ENCODE measurements around the gene RSBN1L.

DNA sequence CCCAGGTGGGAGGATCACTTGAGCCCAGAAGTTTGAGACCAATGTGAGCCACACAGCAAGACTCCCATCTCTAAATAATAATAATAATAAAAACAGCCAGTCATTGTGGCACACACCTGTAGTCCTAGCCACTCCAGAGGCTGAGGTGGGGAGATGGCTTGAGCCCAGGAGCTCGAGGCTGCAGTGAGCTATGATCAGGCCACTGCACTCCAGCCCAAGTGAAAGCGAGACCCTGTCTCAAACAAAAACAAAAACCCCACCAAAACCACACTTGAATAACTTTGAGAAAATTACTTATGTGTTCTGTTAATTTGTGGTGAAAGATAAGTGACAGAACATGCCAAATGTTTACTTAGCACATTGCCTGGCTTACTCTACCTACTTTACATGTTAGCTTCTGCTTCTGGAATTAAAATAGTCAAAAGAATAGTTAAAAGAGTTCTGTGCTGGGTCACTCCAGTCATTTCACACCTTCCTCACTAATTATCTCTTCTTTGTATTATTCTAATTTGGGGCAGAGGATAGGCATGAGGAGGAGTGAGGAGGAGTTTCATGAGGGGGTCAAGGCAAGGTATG lies 92.2 kb downstream of the RSBN1L start:
- no peak for TF ChIP-seq POLR2AphosphoS5 (IDR thresholded peaks at IDR 0.05)
- TF ChIP-seq, protein P1, sequence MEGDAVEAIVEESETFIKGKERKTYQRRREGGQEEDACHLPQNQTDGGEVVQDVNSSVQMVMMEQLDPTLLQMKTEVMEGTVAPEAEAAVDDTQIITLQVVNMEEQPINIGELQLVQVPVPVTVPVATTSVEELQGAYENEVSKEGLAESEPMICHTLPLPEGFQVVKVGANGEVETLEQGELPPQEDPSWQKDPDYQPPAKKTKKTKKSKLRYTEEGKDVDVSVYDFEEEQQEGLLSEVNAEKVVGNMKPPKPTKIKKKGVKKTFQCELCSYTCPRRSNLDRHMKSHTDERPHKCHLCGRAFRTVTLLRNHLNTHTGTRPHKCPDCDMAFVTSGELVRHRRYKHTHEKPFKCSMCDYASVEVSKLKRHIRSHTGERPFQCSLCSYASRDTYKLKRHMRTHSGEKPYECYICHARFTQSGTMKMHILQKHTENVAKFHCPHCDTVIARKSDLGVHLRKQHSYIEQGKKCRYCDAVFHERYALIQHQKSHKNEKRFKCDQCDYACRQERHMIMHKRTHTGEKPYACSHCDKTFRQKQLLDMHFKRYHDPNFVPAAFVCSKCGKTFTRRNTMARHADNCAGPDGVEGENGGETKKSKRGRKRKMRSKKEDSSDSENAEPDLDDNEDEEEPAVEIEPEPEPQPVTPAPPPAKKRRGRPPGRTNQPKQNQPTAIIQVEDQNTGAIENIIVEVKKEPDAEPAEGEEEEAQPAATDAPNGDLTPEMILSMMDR (IDR thresholded peaks at IDR 0.05; ENCODE audit: poor library complexity, severe bottlenecking) = no peak
- TF ChIP-seq, protein P2, sequence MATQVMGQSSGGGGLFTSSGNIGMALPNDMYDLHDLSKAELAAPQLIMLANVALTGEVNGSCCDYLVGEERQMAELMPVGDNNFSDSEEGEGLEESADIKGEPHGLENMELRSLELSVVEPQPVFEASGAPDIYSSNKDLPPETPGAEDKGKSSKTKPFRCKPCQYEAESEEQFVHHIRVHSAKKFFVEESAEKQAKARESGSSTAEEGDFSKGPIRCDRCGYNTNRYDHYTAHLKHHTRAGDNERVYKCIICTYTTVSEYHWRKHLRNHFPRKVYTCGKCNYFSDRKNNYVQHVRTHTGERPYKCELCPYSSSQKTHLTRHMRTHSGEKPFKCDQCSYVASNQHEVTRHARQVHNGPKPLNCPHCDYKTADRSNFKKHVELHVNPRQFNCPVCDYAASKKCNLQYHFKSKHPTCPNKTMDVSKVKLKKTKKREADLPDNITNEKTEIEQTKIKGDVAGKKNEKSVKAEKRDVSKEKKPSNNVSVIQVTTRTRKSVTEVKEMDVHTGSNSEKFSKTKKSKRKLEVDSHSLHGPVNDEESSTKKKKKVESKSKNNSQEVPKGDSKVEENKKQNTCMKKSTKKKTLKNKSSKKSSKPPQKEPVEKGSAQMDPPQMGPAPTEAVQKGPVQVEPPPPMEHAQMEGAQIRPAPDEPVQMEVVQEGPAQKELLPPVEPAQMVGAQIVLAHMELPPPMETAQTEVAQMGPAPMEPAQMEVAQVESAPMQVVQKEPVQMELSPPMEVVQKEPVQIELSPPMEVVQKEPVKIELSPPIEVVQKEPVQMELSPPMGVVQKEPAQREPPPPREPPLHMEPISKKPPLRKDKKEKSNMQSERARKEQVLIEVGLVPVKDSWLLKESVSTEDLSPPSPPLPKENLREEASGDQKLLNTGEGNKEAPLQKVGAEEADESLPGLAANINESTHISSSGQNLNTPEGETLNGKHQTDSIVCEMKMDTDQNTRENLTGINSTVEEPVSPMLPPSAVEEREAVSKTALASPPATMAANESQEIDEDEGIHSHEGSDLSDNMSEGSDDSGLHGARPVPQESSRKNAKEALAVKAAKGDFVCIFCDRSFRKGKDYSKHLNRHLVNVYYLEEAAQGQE (IDR thresholded peaks at IDR 0.05; ENCODE audit: borderline replicate concordance) = no peak
- TF ChIP-seq EP300 (conservative IDR thresholded peaks at IDR 0.05; ENCODE audit: poor library complexity, severe bottlenecking) = no peak
- TF ChIP-seq EZH2 (IDR thresholded peaks at IDR 0.05; ENCODE audit: borderline replicate concordance, insufficient read depth, low read length, poor library complexity, severe bottlenecking) = no peak
- no peak for TF ChIP-seq RAD21 (conservative IDR thresholded peaks at IDR 0.05)
- TF ChIP-seq TAF1 (IDR thresholded peaks at IDR 0.05; ENCODE audit: low read depth) = no peak
- no peak for TF ChIP-seq SMC3 (conservative IDR thresholded peaks at IDR 0.05; ENCODE audit: poor library complexity)
